ENCODE results near the gene ARHGAP44.

ARHGAP44 gene

GRCh38 chr17:12813664-12814063, 24.4 kb downstream of the ARHGAP44 start:
- TF ChIP-seq CTCF (IDR thresholded peaks at IDR 0.05; ENCODE audit: low read depth, low read length) = no peak
- no peak overlapping the region for H3K4me3 ChIP-seq (replicated peaks in 1 of 2; ENCODE audit: low read depth in 2 of 2, low read length in 2 of 2)
- DNase-seq (ENCODE audit: low read depth in 2 of 2) = no peak

- TF ChIP-seq CTCF (IDR thresholded peaks at IDR 0.05; ENCODE audit: low read depth, low read length) = no peak
- DNase-seq (ENCODE audit: low read depth in 2 of 2) = no peak
- no peak overlapping the region for H3K4me3 ChIP-seq (replicated peaks in 1 of 2; ENCODE audit: low read depth in 2 of 2, low read length in 2 of 2)
Observed at GRCh38 chr17:12814718-12815117, 25.4 kb downstream of the ARHGAP44 start.

- H3K4me3 ChIP-seq (replicated peaks in 1 of 2; ENCODE audit: low read depth in 2 of 2, low read length in 2 of 2) = no peak overlapping the region
- no peak for TF ChIP-seq CTCF (IDR thresholded peaks at IDR 0.05; ENCODE audit: low read depth, low read length)
- DNase-seq (ENCODE audit: low read depth in 2 of 2) = no peak
Observed at GRCh38 chr17:12815642-12816141, 26.4 kb downstream of the ARHGAP44 start.

GRCh38 chr17:12821376-12821940, 32.2 kb downstream of the ARHGAP44 start:
- H3K4me3 ChIP-seq (replicated peaks in 1 of 2; ENCODE audit: low read depth in 2 of 2, low read length in 2 of 2) = no peak overlapping the region
- no peak for TF ChIP-seq CTCF (IDR thresholded peaks at IDR 0.05; ENCODE audit: low read depth, low read length)
- DNase-seq (ENCODE audit: low read depth in 2 of 2) = peak; percentile 56 to 68

- H3K4me3 ChIP-seq (replicated peaks in 1 of 2; ENCODE audit: low read depth in 2 of 2, low read length in 2 of 2) = no peak overlapping the region
- no peak for DNase-seq (ENCODE audit: low read depth in 2 of 2)
- no peak for TF ChIP-seq CTCF (IDR thresholded peaks at IDR 0.05; ENCODE audit: low read depth, low read length)
Observed at GRCh38 chr17:12826431-12826830, 37.1 kb downstream of the ARHGAP44 start.

- no peak for TF ChIP-seq CTCF (IDR thresholded peaks at IDR 0.05; ENCODE audit: low read depth, low read length)
- H3K4me3 ChIP-seq (replicated peaks in 1 of 2; ENCODE audit: low read depth in 2 of 2, low read length in 2 of 2) = no peak overlapping the region
- DNase-seq (ENCODE audit: low read depth in 2 of 2) = no peak
Observed at GRCh38 chr17:12830777-12831247, 41.5 kb downstream of the ARHGAP44 start.

GRCh38 chr17:12831839-12832238, 42.5 kb downstream of the ARHGAP44 start:
- no peak overlapping the region for H3K4me3 ChIP-seq (replicated peaks in 1 of 2; ENCODE audit: low read depth in 2 of 2, low read length in 2 of 2)
- DNase-seq (ENCODE audit: low read depth in 2 of 2) = no peak
- TF ChIP-seq CTCF (IDR thresholded peaks at IDR 0.05; ENCODE audit: low read depth, low read length) = no peak

Data from cardiac fibroblast (primary cell).